NB4 (cell line): ENCODE results near the gene MAST4.

ENCODE experiments used
- MYC ChIP-seq: IDR thresholded peaks from 2 replicates; pipeline ENCODE4 v1.6.1; 2011; ENCODE audit warnings: low read depth, low read length
- POLR2A ChIP-seq: IDR thresholded peaks from 2 replicates; pipeline ENCODE4 v1.6.1; 2011; ENCODE audit warnings: mild to moderate bottlenecking; ENCODE audit not compliant: insufficient read length; ENCODE audit errors: extremely low read depth
- TF ChIP-seq, protein P1 (sequence below): IDR thresholded peaks from one replicate; pipeline ENCODE4 v1.5.1; 2012; ENCODE audit warnings: low read depth, low read length

DNA sequence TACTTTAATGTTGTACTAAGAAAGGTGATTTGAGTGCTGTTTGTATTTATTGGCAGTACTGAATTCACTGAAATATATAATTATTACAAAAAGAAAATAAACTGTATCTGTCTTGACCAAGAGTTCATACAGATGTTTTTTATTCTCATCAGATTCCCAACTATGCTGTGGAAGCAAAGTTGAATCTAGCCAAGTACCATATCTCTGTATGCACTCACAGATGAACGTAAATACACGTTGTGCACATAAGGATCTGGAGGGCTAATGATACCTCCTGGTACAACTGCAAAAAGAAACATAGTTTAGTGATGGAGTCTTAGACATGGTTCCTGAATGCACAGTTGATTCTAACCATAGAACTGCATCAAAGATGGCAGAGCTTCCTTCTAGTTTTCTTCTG lies 431.0 kb downstream of the MAST4 start:
- TF ChIP-seq, protein P1, sequence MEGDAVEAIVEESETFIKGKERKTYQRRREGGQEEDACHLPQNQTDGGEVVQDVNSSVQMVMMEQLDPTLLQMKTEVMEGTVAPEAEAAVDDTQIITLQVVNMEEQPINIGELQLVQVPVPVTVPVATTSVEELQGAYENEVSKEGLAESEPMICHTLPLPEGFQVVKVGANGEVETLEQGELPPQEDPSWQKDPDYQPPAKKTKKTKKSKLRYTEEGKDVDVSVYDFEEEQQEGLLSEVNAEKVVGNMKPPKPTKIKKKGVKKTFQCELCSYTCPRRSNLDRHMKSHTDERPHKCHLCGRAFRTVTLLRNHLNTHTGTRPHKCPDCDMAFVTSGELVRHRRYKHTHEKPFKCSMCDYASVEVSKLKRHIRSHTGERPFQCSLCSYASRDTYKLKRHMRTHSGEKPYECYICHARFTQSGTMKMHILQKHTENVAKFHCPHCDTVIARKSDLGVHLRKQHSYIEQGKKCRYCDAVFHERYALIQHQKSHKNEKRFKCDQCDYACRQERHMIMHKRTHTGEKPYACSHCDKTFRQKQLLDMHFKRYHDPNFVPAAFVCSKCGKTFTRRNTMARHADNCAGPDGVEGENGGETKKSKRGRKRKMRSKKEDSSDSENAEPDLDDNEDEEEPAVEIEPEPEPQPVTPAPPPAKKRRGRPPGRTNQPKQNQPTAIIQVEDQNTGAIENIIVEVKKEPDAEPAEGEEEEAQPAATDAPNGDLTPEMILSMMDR, result no peak
- TF ChIP-seq POLR2A (no peak), MYC (no peak)
